CD4-positive, alpha-beta T cell treated with Interleukin-10 for 1 hour (primary cell): ENCODE measurements around the gene RBM12.

Source experiments
- DNase-seq: peaks from one replicate; pipeline ENCODE4 v3.0.0-alpha.2; 2020

Gene RBM12

GRCh38 chr20:35653430-35653734 is 11.3 kb downstream of the RBM12 start:
- no peak for DNase-seq

GRCh38 chr20:35652641-35653429 is 11.9 kb downstream of the RBM12 start:
- no peak for DNase-seq

- no peak for DNase-seq
Measured at GRCh38 chr20:35651958-35652357, 12.7 kb downstream of the RBM12 start.

GRCh38 chr20:35650632-35651031 is 14.1 kb downstream of the RBM12 start:
- no peak for DNase-seq

- DNase-seq = no peak
Measured at GRCh38 chr20:35648836-35649235, 15.9 kb downstream of the RBM12 start.

GRCh38 chr20:35644806-35645205 is 19.9 kb downstream of the RBM12 start:
- no peak for DNase-seq

- DNase-seq = no peak
Measured at GRCh38 chr20:35643045-35643444, 21.7 kb downstream of the RBM12 start.

- no peak for DNase-seq
Measured at GRCh38 chr20:35641743-35642142, 23.0 kb downstream of the RBM12 start.

- DNase-seq = no peak
Measured at GRCh38 chr20:35640724-35641123, 24.0 kb downstream of the RBM12 start.

- DNase-seq = no peak
Measured at GRCh38 chr20:35638751-35639150, 25.9 kb downstream of the RBM12 start.

- no peak for DNase-seq
Measured at GRCh38 chr20:35637276-35637675, 27.4 kb downstream of the RBM12 start.

- DNase-seq = no peak
Measured at GRCh38 chr20:35636095-35636494, 28.6 kb downstream of the RBM12 start.

GRCh38 chr20:35635652-35636051 is 29.0 kb downstream of the RBM12 start:
- DNase-seq = no peak

GRCh38 chr20:35632539-35633115 is 32.1 kb downstream of the RBM12 start:
- no peak for DNase-seq

GRCh38 chr20:35630636-35631035 is 34.1 kb downstream of the RBM12 start:
- no peak for DNase-seq

- no peak for DNase-seq
Measured at GRCh38 chr20:35629427-35630145, 35.1 kb downstream of the RBM12 start.

GRCh38 chr20:35627121-35627520 is 37.6 kb downstream of the RBM12 start:
- DNase-seq = no peak

- DNase-seq = no peak
Measured at GRCh38 chr20:35626386-35627001, 38.2 kb downstream of the RBM12 start.

- DNase-seq = no peak
Measured at GRCh38 chr20:35625584-35626385, 38.9 kb downstream of the RBM12 start.

GRCh38 chr20:35621560-35621946 is 43.1 kb downstream of the RBM12 start:
- no peak for DNase-seq

GRCh38 chr20:35620818-35621559 is 43.7 kb downstream of the RBM12 start:
- DNase-seq = no peak
